WTC11 (cell line): ENCODE results near the gene TAC4. TPM values are rescaled to one million over a fixed set of nuclear protein-coding genes. Genes with fewer than 3 reads are reported as not detected.
A peak's percentile ranks its signal among the peaks of the same experiment; 100 is the strongest.

Experiments
- ATAC-seq: fragments of 200-7000 bp; cut with Tn5 transposase; 2 replicates; pipeline ENCODE4 v1.10.0; 2021; ENCODE audit warnings: mild to moderate bottlenecking, moderate library complexity
- CTCF ChIA-PET: fragments of 300-600 bp; sonication (Branson Sonifier 250); formaldehyde crosslinking; loops from one replicate; lab custom pipeline; 2021; ENCODE audit warnings: antibody characterized with exemption; lab: Charles Lee
- POLR2A ChIA-PET: fragments of 350-600 bp; sonication (Branson Sonifier 250); formaldehyde crosslinking; loops from one replicate; lab custom pipeline; 2021; ENCODE audit warnings: antibody characterized with exemption; lab: Charles Lee
- DNase-seq: peaks from one replicate; pipeline ENCODE4 v3.0.0; 2021; ENCODE audit warnings: low spot score
- H3K27ac Mint-ChIP-seq: 2 replicates; pipeline ENCODE4 v1.8.0; 2021; ENCODE audit warnings: mixed read lengths
- H3K27me3 Mint-ChIP-seq: 2 replicates; pipeline ENCODE4 v1.8.0; 2021; ENCODE audit warnings: low read depth, mild to moderate bottlenecking, moderate library complexity, mixed read lengths
- H3K36me3 Mint-ChIP-seq: 2 replicates; pipeline ENCODE4 v1.8.0; 2021; ENCODE audit warnings: mixed read lengths
- H3K4me1 Mint-ChIP-seq: 2 replicates; pipeline ENCODE4 v1.8.0; 2022; ENCODE audit warnings: mixed read lengths
- H3K4me3 Mint-ChIP-seq: 2 replicates; pipeline ENCODE4 v1.8.0; 2021; ENCODE audit warnings: mild to moderate bottlenecking, moderate library complexity, mixed read lengths
- H3K9me3 Mint-ChIP-seq: 2 replicates; pipeline ENCODE4 v1.8.0; 2021; ENCODE audit warnings: mixed read lengths
- ATF1 ChIP-seq: sonication (generic); formaldehyde crosslinking; IDR thresholded peaks from 2 replicates; pipeline ENCODE4 v1.8.1; 2023; ENCODE audit warnings: mild to moderate bottlenecking, moderate library complexity, missing genetic modification reagents
- ELF4 ChIP-seq: sonication (generic); formaldehyde crosslinking; IDR thresholded peaks from 2 replicates; pipeline ENCODE4 v1.8.1; 2022; ENCODE audit warnings: low read depth, mild to moderate bottlenecking, moderate library complexity, missing genetic modification reagents
- FOXK1 ChIP-seq: sonication (generic); formaldehyde crosslinking; IDR thresholded peaks from 2 replicates; pipeline ENCODE4 v1.8.0; 2022; ENCODE audit warnings: mild to moderate bottlenecking, moderate library complexity, missing genetic modification reagents
- GRHL2 ChIP-seq: fragments of 250-450 bp; sonication (Bioruptor Pico); IDR thresholded peaks from 2 replicates; pipeline ENCODE4 v1.8.0; 2022; ENCODE audit warnings: mild to moderate bottlenecking, moderate library complexity; ENCODE audit not compliant: insufficient replicate concordance, severe bottlenecking
- GTF2I ChIP-seq: fragments of 250-450 bp; sonication (Bioruptor Pico); conservative IDR thresholded peaks from 2 replicates; pipeline ENCODE4 v1.4.0; 2021; ENCODE audit warnings: mild to moderate bottlenecking
- HMGA2 ChIP-seq: fragments of 250-450 bp; sonication (Bioruptor Pico); IDR thresholded peaks from 2 replicates; pipeline ENCODE4 v1.4.0; 2021; ENCODE audit warnings: mild to moderate bottlenecking, moderate library complexity
- JAZF1 ChIP-seq: fragments of 250-450 bp; sonication (Bioruptor Pico); IDR thresholded peaks from 2 replicates; pipeline ENCODE4 v1.9.0; 2021; ENCODE audit warnings: moderate library complexity, mild to moderate bottlenecking, inconsistent platforms
- NFATC4 ChIP-seq: fragments of 250-450 bp; sonication (Bioruptor Pico); IDR thresholded peaks from 2 replicates; pipeline ENCODE4 v1.9.0; 2021; ENCODE audit warnings: mild to moderate bottlenecking
- RELA ChIP-seq: sonication (generic); formaldehyde crosslinking; IDR thresholded peaks from 2 replicates; pipeline ENCODE4 v1.8.1; 2022; ENCODE audit warnings: missing genetic modification reagents, mild to moderate bottlenecking, borderline replicate concordance
- RORB ChIP-seq: fragments of 250-450 bp; sonication (Bioruptor Pico); IDR thresholded peaks from 2 replicates; pipeline ENCODE4 v1.9.0; 2021; ENCODE audit warnings: mild to moderate bottlenecking
- SMAD3 ChIP-seq: sonication (generic); formaldehyde crosslinking; IDR thresholded peaks from 2 replicates; pipeline ENCODE4 v1.8.0; 2022; ENCODE audit warnings: missing genetic modification reagents, mild to moderate bottlenecking, borderline replicate concordance
- SMAD4 ChIP-seq: sonication (generic); formaldehyde crosslinking; IDR thresholded peaks from 2 replicates; pipeline ENCODE4 v1.8.0; 2022; ENCODE audit warnings: mild to moderate bottlenecking, missing genetic modification reagents
- SOX15 ChIP-seq: fragments of 250-450 bp; sonication (Bioruptor Pico); IDR thresholded peaks from 2 replicates; pipeline ENCODE4 v1.9.0; 2021; ENCODE audit warnings: mild to moderate bottlenecking
- TEAD4 ChIP-seq: sonication (generic); formaldehyde crosslinking; IDR thresholded peaks from 2 replicates; pipeline ENCODE4 v1.8.0; 2022; ENCODE audit warnings: mild to moderate bottlenecking, missing genetic modification reagents
- TP53 ChIP-seq: sonication (generic); formaldehyde crosslinking; IDR thresholded peaks from 2 replicates; pipeline ENCODE4 v1.8.1; 2023; ENCODE audit warnings: mild to moderate bottlenecking, missing genetic modification reagents
- ZNF219 ChIP-seq: sonication (generic); formaldehyde crosslinking; IDR thresholded peaks from 2 replicates; pipeline ENCODE4 v1.8.0; 2023; ENCODE audit warnings: missing genetic modification reagents, mild to moderate bottlenecking, borderline replicate concordance
- ZNF396 ChIP-seq: fragments of 250-450 bp; sonication (Bioruptor Pico); IDR thresholded peaks from 2 replicates; pipeline ENCODE4 v1.8.0; 2021; ENCODE audit warnings: mild to moderate bottlenecking, moderate library complexity, borderline replicate concordance
- ZNF671 ChIP-seq: fragments of 250-450 bp; sonication (Bioruptor Pico); IDR thresholded peaks from 2 replicates; pipeline ENCODE4 v1.8.0; 2021; ENCODE audit warnings: mild to moderate bottlenecking
- total RNA-seq: library from RNA; stranded (reverse); gene quantifications from 3 replicates; pipeline ENCODE4 v1.2.3, GENCODE V29; 2021
- TF ChIP-seq, protein P1 (sequence below): sonication (generic); formaldehyde crosslinking; IDR thresholded peaks from 2 replicates; pipeline ENCODE4 v1.8.0; 2022; ENCODE audit warnings: missing genetic modification reagents
- TF ChIP-seq, protein P2 (sequence below): sonication (generic); formaldehyde crosslinking; IDR thresholded peaks from 2 replicates; pipeline ENCODE4 v1.8.0; 2023; ENCODE audit warnings: missing genetic modification reagents, mild to moderate bottlenecking, borderline replicate concordance
- TF ChIP-seq, protein P3 (sequence below): sonication (generic); formaldehyde crosslinking; IDR thresholded peaks from 2 replicates; pipeline ENCODE4 v1.8.0; 2022; ENCODE audit warnings: mild to moderate bottlenecking, missing genetic modification reagents
- TF ChIP-seq, protein P4 (sequence below): sonication (generic); formaldehyde crosslinking; IDR thresholded peaks from 2 replicates; pipeline ENCODE4 v1.8.1; 2022; ENCODE audit warnings: low read depth, missing genetic modification reagents, borderline replicate concordance
- TF ChIP-seq, protein P5 (sequence below): sonication (generic); formaldehyde crosslinking; IDR thresholded peaks from 2 replicates; pipeline ENCODE4 v1.8.1; 2023; ENCODE audit warnings: mild to moderate bottlenecking, missing genetic modification reagents

The TAC4 gene
- total RNA-seq, 1 experiment from 2014 or later: not detected

DNA sequence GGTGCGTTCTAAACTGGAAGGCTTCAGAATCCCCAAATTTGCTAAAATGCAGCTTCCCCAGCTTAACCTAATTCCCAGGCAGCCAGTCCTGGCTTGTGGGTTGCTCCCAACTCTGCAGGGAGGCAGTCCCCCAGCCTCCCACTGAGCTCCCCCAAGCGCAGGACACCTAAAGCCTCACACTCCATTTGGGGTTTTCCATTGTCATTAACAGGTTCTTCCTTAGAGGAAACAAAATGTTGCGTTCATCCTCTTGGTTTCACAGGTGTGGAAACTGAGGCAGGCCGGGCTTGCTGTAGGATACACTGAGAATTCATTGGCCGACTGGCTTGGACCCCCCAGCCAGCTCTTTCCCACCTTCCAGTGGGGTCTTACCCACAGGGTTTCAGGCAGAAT lies 2.3 kb upstream of the TAC4 start (continued):
- no peak for TF ChIP-seq ZNF219 (CRISPR knock-in tag)
- TF ChIP-seq HMGA2 (CRISPR knock-in tag): no peak
- TF ChIP-seq, protein P1, sequence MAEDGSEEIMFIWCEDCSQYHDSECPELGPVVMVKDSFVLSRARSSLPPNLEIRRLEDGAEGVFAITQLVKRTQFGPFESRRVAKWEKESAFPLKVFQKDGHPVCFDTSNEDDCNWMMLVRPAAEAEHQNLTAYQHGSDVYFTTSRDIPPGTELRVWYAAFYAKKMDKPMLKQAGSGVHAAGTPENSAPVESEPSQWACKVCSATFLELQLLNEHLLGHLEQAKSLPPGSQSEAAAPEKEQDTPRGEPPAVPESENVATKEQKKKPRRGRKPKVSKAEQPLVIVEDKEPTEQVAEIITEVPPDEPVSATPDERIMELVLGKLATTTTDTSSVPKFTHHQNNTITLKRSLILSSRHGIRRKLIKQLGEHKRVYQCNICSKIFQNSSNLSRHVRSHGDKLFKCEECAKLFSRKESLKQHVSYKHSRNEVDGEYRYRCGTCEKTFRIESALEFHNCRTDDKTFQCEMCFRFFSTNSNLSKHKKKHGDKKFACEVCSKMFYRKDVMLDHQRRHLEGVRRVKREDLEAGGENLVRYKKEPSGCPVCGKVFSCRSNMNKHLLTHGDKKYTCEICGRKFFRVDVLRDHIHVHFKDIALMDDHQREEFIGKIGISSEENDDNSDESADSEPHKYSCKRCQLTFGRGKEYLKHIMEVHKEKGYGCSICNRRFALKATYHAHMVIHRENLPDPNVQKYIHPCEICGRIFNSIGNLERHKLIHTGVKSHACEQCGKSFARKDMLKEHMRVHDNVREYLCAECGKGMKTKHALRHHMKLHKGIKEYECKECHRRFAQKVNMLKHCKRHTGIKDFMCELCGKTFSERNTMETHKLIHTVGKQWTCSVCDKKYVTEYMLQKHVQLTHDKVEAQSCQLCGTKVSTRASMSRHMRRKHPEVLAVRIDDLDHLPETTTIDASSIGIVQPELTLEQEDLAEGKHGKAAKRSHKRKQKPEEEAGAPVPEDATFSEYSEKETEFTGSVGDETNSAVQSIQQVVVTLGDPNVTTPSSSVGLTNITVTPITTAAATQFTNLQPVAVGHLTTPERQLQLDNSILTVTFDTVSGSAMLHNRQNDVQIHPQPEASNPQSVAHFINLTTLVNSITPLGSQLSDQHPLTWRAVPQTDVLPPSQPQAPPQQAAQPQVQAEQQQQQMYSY (CRISPR knock-in tag): no peak
- no peak for TF ChIP-seq ELF4

DNA sequence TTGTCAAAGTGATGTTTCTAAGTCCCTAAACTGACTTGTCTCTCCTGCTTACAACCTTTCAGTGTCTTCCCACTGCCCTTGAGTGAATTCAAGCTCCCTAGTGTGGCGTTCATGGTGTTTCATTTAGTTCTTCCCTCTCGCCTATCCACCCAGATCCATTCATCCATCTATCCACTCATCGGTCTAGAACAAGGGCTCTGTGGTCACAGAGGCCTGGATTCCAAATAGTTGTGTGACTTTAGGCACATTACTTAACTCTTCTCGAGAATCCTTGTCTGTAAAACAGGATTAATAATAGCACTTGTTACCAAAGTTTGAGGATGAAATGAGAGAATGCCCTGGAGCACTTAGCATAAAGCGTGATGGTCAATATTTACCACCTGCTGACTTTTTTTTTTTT lies 870 bp upstream of the TAC4 start:
- CTCF ChIA-PET: interaction anchor here (1.3 kb wide), 1 partner anchor 85 kb away, joined by 5 read pairs; the partner anchor contains the start of gene FAM117A
- DNase-seq: no peak

More for the DNA sequence above, 870 bp upstream of the TAC4 start:
- peaks cover 23% of the 10 kb centered on the region for H3K4me1 Mint-ChIP-seq
- no peaks in the 10 kb centered on the region for H3K9me3 Mint-ChIP-seq
- no peak for ATAC-seq
- peak overlapping the region; percentile 4; the same call in 1 of the 2 replicates for H3K27ac Mint-ChIP-seq
- peaks cover 40% of the 10 kb centered on the region for H3K27me3 Mint-ChIP-seq
- POLR2A ChIA-PET: no interaction called here
- peaks cover 13% of the 10 kb centered on the region for H3K36me3 Mint-ChIP-seq
- no peak overlapping the region for H3K4me3 Mint-ChIP-seq
- TF ChIP-seq GTF2I (no peak), NFATC4 (no peak), FOXK1 (CRISPR knock-in tag) (no peak), TP53 (no peak), TEAD4 (CRISPR knock-in tag) (no peak), SMAD3 (CRISPR knock-in tag) (no peak), RORB (CRISPR knock-in tag) (no peak), ATF1 (CRISPR knock-in tag) (no peak), SOX15 (CRISPR knock-in tag) (no peak), SMAD4 (CRISPR knock-in tag) (no peak), ZNF396 (CRISPR knock-in tag) (no peak), ZNF671 (CRISPR knock-in tag) (no peak), GRHL2 (no peak), RELA (no peak), JAZF1 (no peak)
- TF ChIP-seq, protein P2, sequence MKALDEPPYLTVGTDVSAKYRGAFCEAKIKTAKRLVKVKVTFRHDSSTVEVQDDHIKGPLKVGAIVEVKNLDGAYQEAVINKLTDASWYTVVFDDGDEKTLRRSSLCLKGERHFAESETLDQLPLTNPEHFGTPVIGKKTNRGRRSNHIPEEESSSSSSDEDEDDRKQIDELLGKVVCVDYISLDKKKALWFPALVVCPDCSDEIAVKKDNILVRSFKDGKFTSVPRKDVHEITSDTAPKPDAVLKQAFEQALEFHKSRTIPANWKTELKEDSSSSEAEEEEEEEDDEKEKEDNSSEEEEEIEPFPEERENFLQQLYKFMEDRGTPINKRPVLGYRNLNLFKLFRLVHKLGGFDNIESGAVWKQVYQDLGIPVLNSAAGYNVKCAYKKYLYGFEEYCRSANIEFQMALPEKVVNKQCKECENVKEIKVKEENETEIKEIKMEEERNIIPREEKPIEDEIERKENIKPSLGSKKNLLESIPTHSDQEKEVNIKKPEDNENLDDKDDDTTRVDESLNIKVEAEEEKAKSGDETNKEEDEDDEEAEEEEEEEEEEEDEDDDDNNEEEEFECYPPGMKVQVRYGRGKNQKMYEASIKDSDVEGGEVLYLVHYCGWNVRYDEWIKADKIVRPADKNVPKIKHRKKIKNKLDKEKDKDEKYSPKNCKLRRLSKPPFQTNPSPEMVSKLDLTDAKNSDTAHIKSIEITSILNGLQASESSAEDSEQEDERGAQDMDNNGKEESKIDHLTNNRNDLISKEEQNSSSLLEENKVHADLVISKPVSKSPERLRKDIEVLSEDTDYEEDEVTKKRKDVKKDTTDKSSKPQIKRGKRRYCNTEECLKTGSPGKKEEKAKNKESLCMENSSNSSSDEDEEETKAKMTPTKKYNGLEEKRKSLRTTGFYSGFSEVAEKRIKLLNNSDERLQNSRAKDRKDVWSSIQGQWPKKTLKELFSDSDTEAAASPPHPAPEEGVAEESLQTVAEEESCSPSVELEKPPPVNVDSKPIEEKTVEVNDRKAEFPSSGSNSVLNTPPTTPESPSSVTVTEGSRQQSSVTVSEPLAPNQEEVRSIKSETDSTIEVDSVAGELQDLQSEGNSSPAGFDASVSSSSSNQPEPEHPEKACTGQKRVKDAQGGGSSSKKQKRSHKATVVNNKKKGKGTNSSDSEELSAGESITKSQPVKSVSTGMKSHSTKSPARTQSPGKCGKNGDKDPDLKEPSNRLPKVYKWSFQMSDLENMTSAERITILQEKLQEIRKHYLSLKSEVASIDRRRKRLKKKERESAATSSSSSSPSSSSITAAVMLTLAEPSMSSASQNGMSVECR: no peak
- TF ChIP-seq, protein P3, sequence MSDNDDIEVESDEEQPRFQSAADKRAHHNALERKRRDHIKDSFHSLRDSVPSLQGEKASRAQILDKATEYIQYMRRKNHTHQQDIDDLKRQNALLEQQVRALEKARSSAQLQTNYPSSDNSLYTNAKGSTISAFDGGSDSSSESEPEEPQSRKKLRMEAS (CRISPR knock-in tag): no peak
- TF ChIP-seq, protein P4, sequence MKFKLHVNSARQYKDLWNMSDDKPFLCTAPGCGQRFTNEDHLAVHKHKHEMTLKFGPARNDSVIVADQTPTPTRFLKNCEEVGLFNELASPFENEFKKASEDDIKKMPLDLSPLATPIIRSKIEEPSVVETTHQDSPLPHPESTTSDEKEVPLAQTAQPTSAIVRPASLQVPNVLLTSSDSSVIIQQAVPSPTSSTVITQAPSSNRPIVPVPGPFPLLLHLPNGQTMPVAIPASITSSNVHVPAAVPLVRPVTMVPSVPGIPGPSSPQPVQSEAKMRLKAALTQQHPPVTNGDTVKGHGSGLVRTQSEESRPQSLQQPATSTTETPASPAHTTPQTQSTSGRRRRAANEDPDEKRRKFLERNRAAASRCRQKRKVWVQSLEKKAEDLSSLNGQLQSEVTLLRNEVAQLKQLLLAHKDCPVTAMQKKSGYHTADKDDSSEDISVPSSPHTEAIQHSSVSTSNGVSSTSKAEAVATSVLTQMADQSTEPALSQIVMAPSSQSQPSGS (CRISPR knock-in tag): no peak
- TF ChIP-seq, protein P5, sequence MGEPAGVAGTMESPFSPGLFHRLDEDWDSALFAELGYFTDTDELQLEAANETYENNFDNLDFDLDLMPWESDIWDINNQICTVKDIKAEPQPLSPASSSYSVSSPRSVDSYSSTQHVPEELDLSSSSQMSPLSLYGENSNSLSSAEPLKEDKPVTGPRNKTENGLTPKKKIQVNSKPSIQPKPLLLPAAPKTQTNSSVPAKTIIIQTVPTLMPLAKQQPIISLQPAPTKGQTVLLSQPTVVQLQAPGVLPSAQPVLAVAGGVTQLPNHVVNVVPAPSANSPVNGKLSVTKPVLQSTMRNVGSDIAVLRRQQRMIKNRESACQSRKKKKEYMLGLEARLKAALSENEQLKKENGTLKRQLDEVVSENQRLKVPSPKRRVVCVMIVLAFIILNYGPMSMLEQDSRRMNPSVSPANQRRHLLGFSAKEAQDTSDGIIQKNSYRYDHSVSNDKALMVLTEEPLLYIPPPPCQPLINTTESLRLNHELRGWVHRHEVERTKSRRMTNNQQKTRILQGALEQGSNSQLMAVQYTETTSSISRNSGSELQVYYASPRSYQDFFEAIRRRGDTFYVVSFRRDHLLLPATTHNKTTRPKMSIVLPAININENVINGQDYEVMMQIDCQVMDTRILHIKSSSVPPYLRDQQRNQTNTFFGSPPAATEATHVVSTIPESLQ: no peak
